ENCODE data around the gene TRPC4. TPM values are rescaled to one million over a fixed set of nuclear protein-coding genes. Genes with fewer than 3 reads are reported as not detected.

TRPC4 gene
- total RNA-seq, 1 experiment from 2014 or later = 19.0 TPM

GRCh38 chr13:37775871-37776270, 93.7 kb downstream of the TRPC4 start:
- H2BK120ac ChIP-seq (ENCODE audit: low read depth, low read length, poor library complexity, severe bottlenecking) = no peak overlapping the region
- H4K5ac ChIP-seq (ENCODE audit: insufficient read length, low read depth, low read length) = no peak overlapping the region
- H3K4me2 ChIP-seq (ENCODE audit: insufficient read depth, insufficient read length, low read length) = no peak overlapping the region
- no peak overlapping the region for H2AFZ ChIP-seq (ENCODE audit: low read length)
- no peak for DNase-seq
- Mint-ChIP-seq H3K27ac (no peak overlapping the region), H3K4me1 (peaks cover 0 to 3% of the 10 kb centered on the region in 2 experiments; a peak in 1 of 4 replicates), H3K4me3 (no peak overlapping the region), H3K27me3 (ENCODE audit: low read depth) (no peaks in the 10 kb centered on the region), H3K36me3 (ENCODE audit: insufficient read depth in 1 of 3, low read depth in 3 of 3) (no peaks in the 10 kb centered on the region), H3K9me3 (no peaks in the 10 kb centered on the region)
- no peak overlapping the region for H3K18ac ChIP-seq (ENCODE audit: insufficient read length, low read depth, low read length)
- no peak overlapping the region for H3K23ac ChIP-seq (ENCODE audit: insufficient read length, low read depth, low read length)
- no peak overlapping the region for H3K14ac ChIP-seq (ENCODE audit: insufficient read depth, low read length)
- no peak overlapping the region for H2BK5ac ChIP-seq (ENCODE audit: insufficient read length, low read length)
- H3K9ac ChIP-seq (ENCODE audit: extremely low read depth, insufficient read length, low read length) = no peak overlapping the region
- H3K27me3 ChIP-seq (ENCODE audit: insufficient read depth, low read length) = no peaks in the 10 kb centered on the region
- no peaks in the 10 kb centered on the region for H3K79me2 ChIP-seq (ENCODE audit: insufficient read depth, low read length)
- TF ChIP-seq, protein P1, sequence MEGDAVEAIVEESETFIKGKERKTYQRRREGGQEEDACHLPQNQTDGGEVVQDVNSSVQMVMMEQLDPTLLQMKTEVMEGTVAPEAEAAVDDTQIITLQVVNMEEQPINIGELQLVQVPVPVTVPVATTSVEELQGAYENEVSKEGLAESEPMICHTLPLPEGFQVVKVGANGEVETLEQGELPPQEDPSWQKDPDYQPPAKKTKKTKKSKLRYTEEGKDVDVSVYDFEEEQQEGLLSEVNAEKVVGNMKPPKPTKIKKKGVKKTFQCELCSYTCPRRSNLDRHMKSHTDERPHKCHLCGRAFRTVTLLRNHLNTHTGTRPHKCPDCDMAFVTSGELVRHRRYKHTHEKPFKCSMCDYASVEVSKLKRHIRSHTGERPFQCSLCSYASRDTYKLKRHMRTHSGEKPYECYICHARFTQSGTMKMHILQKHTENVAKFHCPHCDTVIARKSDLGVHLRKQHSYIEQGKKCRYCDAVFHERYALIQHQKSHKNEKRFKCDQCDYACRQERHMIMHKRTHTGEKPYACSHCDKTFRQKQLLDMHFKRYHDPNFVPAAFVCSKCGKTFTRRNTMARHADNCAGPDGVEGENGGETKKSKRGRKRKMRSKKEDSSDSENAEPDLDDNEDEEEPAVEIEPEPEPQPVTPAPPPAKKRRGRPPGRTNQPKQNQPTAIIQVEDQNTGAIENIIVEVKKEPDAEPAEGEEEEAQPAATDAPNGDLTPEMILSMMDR (conservative IDR thresholded peaks at IDR 0.05) = no peak
- no peak overlapping the region for H2BK15ac ChIP-seq (ENCODE audit: low read depth, low read length)
- WGBS (ENCODE audit: extremely low coverage, insufficient read length, low lambda C conversion rate) = no CpG with 5 or more reads among the region's 1 CpG
- no peak overlapping the region for H2BK20ac ChIP-seq (ENCODE audit: low read depth, low read length, poor library complexity, severe bottlenecking)
- no peak overlapping the region for H4K8ac ChIP-seq (replicated peaks; ENCODE audit: insufficient read length, low read depth, low read length)
- no peak overlapping the region for H4K91ac ChIP-seq (ENCODE audit: insufficient read length, low read depth, low read length)
- no peaks in the 10 kb centered on the region for H3K23me2 ChIP-seq (ENCODE audit: insufficient read length, low read depth, low read length, poor library complexity, severe bottlenecking)
- H2AK5ac ChIP-seq (ENCODE audit: insufficient read length, low read length) = no peak overlapping the region
- no peak overlapping the region for H3K27ac ChIP-seq (ENCODE audit: insufficient read length, low read depth, low read length)
- no peak overlapping the region for H3K56ac ChIP-seq (ENCODE audit: insufficient read length, low read depth, low read length)
- H4K20me1 ChIP-seq (ENCODE audit: control insufficient read depth, insufficient read depth, insufficient read length) = no peaks in the 10 kb centered on the region
- H2BK12ac ChIP-seq (ENCODE audit: insufficient read length, low read depth, low read length) = no peak overlapping the region
- no peaks in the 10 kb centered on the region for H3K9me3 ChIP-seq (ENCODE audit: control insufficient read depth, low read depth, low read length)
- no peak overlapping the region for H3T11ph ChIP-seq (ENCODE audit: low read length)
- no peak overlapping the region for H3K4ac ChIP-seq (ENCODE audit: low read depth, low read length)
- no peaks in the 10 kb centered on the region for H3K4me1 ChIP-seq (ENCODE audit: insufficient read depth, low read length)
- H3K79me1 ChIP-seq (ENCODE audit: insufficient read depth, low read depth, low read length, poor library complexity, severe bottlenecking) = no peaks in the 10 kb centered on the region

All from H9 (cell line).